Kidney (tissue), 14 donors: ENCODE results near the gene ITGA8. TPM values are rescaled to one million over a fixed set of nuclear protein-coding genes. Genes with fewer than 3 reads are reported as not detected.

Experiments
- DNase-seq, 5 donors: peaks; one replicate each; pipeline ENCODE4 v3.0.0-alpha.2; 2013 to 2020
- FAIRE-seq: peaks from 2 replicates; lab custom pipeline; 2012; peaks lifted over from hg19 to GRCh38; lab: Jason Lieb, UNC
- H3K27ac ChIP-seq, 2 donors: one replicate each; pipeline ENCODE4 v1.7.0; 2013; ENCODE audit warnings: low read depth in 2 of 2, low read length in 2 of 2, inconsistent platforms in 1 of 2
- H3K27me3 ChIP-seq: one replicate; pipeline ENCODE4 v1.7.1; 2013; ENCODE audit warnings: low read length, inconsistent platforms; ENCODE audit not compliant: control insufficient read depth, insufficient read depth
- H3K36me3 ChIP-seq, 3 donors: one replicate each; pipeline versions ENCODE4 v1.7.0 to v1.7.1; 2013; ENCODE audit warnings: low read length in 3 of 3, control low read depth in 1 of 3, inconsistent platforms in 1 of 3; ENCODE audit not compliant: insufficient read depth in 3 of 3, control insufficient read depth in 2 of 3
- H3K4me1 ChIP-seq, 3 donors: one replicate each; pipeline versions ENCODE4 v1.7.0 to v1.7.1; 2013; ENCODE audit warnings: low read length in 3 of 3, inconsistent platforms in 1 of 3, low read depth in 1 of 3; ENCODE audit not compliant: control insufficient read depth in 2 of 3, insufficient read depth in 2 of 3
- H3K4me3 ChIP-seq, 3 donors: one replicate each; pipeline versions ENCODE4 v1.7.0 to v1.8.1; 2013; ENCODE audit warnings: low read length in 3 of 3, control low read depth in 1 of 3, inconsistent platforms in 1 of 3
- H3K9ac ChIP-seq, 3 donors: one replicate each; pipeline versions ENCODE4 v1.7.0 to v1.7.1; 2013; ENCODE audit warnings: low read length in 3 of 3, control low read depth in 1 of 3, inconsistent platforms in 1 of 3
- H3K9me3 ChIP-seq, 3 donors: one replicate each; pipeline versions ENCODE4 v1.7.0 to v1.7.1; 2013; ENCODE audit warnings: low read length in 3 of 3, control low read depth in 1 of 3, inconsistent platforms in 1 of 3; ENCODE audit not compliant: control insufficient read depth in 2 of 3, insufficient read depth in 1 of 3
- intact Hi-C: fragments of 100-400 bp; cut with DNase I; formaldehyde crosslinking; loops from one replicate; pipeline ENCODE4 v1.11.1; 2022
- polyA plus RNA-seq: library from polyadenylated mRNA; stranded (reverse); fragments of 350-450 nt; fragmentation: Illumina TruSeq; extraction: RNeasy Lipid Tissue Mini Kit (QIAGEN cat#74804); gene quantifications from one replicate; pipeline ENCODE4 v1.2.3, GENCODE V29; 2014; ENCODE audit warnings: low read depth, low replicate concordance; ENCODE audit not compliant: insufficient read depth
- total RNA-seq: library from RNA; stranded (reverse); fragmentation: NEBNext Ultra II Directional; extraction: Animal tissue kit (Norgen Biotek cat#: 25700); gene quantifications from one replicate; pipeline ENCODE4 v1.2.1, GENCODE V29; 2021
- TF ChIP-seq, protein P1 (sequence below): IDR thresholded peaks from 3 replicates; pipeline ENCODE4 v1.5.1; 2012; ENCODE audit warnings: mild to moderate bottlenecking, moderate library complexity, borderline replicate concordance; ENCODE audit not compliant: insufficient read depth; ENCODE audit errors: extremely low read depth
- donor health status: control.
- donor health status: control.
- donor health status: control.
- donor health status: control.
- donor health status: control.
- donor health status: DM: yes; HTN: yes; CAD: no.
- donor health status: Normal renal cell carcinoma (clear cell type).

ITGA8 gene
- total and polyA plus RNA-seq, 2 donors from 2014 or later, result 10.8 to 22.1 TPM

GRCh38 chr10:15591431-15591830 is 128.3 kb downstream of the ITGA8 start:
- DNase-seq, result no peak
- no peak overlapping the region for H3K27ac ChIP-seq
- H3K9me3 ChIP-seq, result no peaks in the 10 kb centered on the region
- no peak overlapping the region for H3K4me3 ChIP-seq
- intact Hi-C loops, result no loop called here
- no peaks in the 10 kb centered on the region for H3K4me1 ChIP-seq
- H3K9ac ChIP-seq, result no peak overlapping the region
- TF ChIP-seq, protein P1, sequence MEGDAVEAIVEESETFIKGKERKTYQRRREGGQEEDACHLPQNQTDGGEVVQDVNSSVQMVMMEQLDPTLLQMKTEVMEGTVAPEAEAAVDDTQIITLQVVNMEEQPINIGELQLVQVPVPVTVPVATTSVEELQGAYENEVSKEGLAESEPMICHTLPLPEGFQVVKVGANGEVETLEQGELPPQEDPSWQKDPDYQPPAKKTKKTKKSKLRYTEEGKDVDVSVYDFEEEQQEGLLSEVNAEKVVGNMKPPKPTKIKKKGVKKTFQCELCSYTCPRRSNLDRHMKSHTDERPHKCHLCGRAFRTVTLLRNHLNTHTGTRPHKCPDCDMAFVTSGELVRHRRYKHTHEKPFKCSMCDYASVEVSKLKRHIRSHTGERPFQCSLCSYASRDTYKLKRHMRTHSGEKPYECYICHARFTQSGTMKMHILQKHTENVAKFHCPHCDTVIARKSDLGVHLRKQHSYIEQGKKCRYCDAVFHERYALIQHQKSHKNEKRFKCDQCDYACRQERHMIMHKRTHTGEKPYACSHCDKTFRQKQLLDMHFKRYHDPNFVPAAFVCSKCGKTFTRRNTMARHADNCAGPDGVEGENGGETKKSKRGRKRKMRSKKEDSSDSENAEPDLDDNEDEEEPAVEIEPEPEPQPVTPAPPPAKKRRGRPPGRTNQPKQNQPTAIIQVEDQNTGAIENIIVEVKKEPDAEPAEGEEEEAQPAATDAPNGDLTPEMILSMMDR, result no peak
- H3K27me3 ChIP-seq, result no peaks in the 10 kb centered on the region
- H3K36me3 ChIP-seq, result no peaks in the 10 kb centered on the region
- no peak for FAIRE-seq

- DNase-seq, result peak in 2 of 5 donors; percentile 22 to 63
- H3K36me3 ChIP-seq, result no peaks in the 10 kb centered on the region
- H3K27ac ChIP-seq, result no peak overlapping the region
- H3K27me3 ChIP-seq, result no peaks in the 10 kb centered on the region
- no peak overlapping the region for H3K4me3 ChIP-seq
- FAIRE-seq, result no peak
- TF ChIP-seq, protein P1, result no peak
- H3K9ac ChIP-seq, result no peak overlapping the region
- intact Hi-C loops, result no loop called here
- H3K4me1 ChIP-seq, result no peaks in the 10 kb centered on the region
- no peaks in the 10 kb centered on the region for H3K9me3 ChIP-seq
Observed at GRCh38 chr10:15588635-15589508, 130.8 kb downstream of the ITGA8 start.

DNA sequence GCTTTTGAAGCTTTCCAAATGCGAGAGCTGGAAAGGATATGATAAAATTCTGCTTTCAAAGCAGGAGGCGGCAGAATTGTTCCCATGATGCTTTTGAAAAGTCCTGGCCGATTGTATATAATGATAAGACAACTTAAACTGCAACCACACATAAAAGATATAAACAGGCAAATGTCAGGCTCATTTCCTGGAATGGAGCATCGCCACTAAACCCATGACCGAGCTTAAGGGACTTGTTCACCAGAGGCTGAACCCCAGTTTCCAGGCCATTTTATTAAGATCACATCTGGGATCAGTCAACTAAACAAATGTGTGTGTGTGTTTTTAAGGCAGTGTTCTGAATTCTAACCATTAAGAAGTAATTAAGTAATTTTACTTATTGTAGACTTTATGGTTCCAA is 131.6 kb downstream of the ITGA8 start:
- TF ChIP-seq, protein P1, result no peak
- Histone ChIP-seq H3K9ac (no peak overlapping the region), H3K36me3 (no peaks in the 10 kb centered on the region), H3K9me3 (no peaks in the 10 kb centered on the region), H3K27ac (no peak overlapping the region), H3K4me3 (no peak overlapping the region), H3K4me1 (no peaks in the 10 kb centered on the region), H3K27me3 (no peaks in the 10 kb centered on the region)
- intact Hi-C loops, result no loop called here
- DNase-seq (peak in 1 of 5 donors; percentile 63), FAIRE-seq (no peak)
